ENCODE results near the gene CLIC6.

GRCh38 chr21:34743831-34744230, 75.0 kb downstream of the CLIC6 start:
- TF ChIP-seq CTCF (tag by site-specific recombination; IDR thresholded peaks at IDR 0.05): no peak
- TF ChIP-seq ZNF221 (tag by site-specific recombination; IDR thresholded peaks at IDR 0.05; ENCODE audit: borderline replicate concordance): no peak
- no peak for TF ChIP-seq ZNF280D (tag by site-specific recombination; IDR thresholded peaks at IDR 0.05)
- no peak for TF ChIP-seq YY1 (tag by site-specific recombination; IDR thresholded peaks at IDR 0.05)
- no peak for TF ChIP-seq ZNF654 (tag by site-specific recombination; IDR thresholded peaks at IDR 0.05; ENCODE audit: low read depth)
- TF ChIP-seq BCL6B (tag by site-specific recombination; IDR thresholded peaks at IDR 0.05): no peak
- TF ChIP-seq SETDB1 (IDR thresholded peaks at IDR 0.05; ENCODE audit: insufficient read length, low read length): no peak
- no peak for TF ChIP-seq MYNN (tag by site-specific recombination; IDR thresholded peaks at IDR 0.05; ENCODE audit: borderline replicate concordance)
- no peak for TF ChIP-seq ZNF555 (tag by site-specific recombination; conservative IDR thresholded peaks at IDR 0.05)
- TF ChIP-seq PATZ1 (tag by site-specific recombination; IDR thresholded peaks at IDR 0.05): no peak
- TF ChIP-seq ZNF549 (tag by site-specific recombination; IDR thresholded peaks at IDR 0.05): no peak
- TF ChIP-seq ZNF133 (tag by site-specific recombination; IDR thresholded peaks at IDR 0.05): no peak
- TF ChIP-seq ZNF600 (tag by site-specific recombination; IDR thresholded peaks at IDR 0.05): no peak
- no peak for TF ChIP-seq ZNF19 (tag by site-specific recombination; IDR thresholded peaks at IDR 0.05; ENCODE audit: low read depth)

Data from HEK293 (cell line).